DND-41 (cell line): ENCODE measurements around the gene KLHL1.

Experiments
- ATAC-seq: fragments of 200-7000 bp; cut with Tn5 transposase; 3 replicates; pipeline ENCODE4 v1.9.1; 2021; ENCODE audit warnings: low read depth; ENCODE audit not compliant: insufficient read depth
- DNase-seq: peaks from one replicate; pipeline ENCODE4 v3.0.0-alpha.2; 2020
- H2AFZ ChIP-seq: 2 replicates; pipeline ENCODE4 v1.6.0; 2012; ENCODE audit warnings: low read depth, low read length
- H3K27ac ChIP-seq: 2 replicates; pipeline ENCODE4 v1.5.1; 2012; ENCODE audit warnings: low read length, inconsistent platforms
- H3K27me3 ChIP-seq: fragments of 200-600 bp; sonication (generic); 2 replicates; pipeline ENCODE4 v1.6.0; 2012; ENCODE audit warnings: low read length, mild to moderate bottlenecking, inconsistent platforms; ENCODE audit not compliant: insufficient read depth, poor library complexity
- H3K36me3 ChIP-seq: 2 replicates; pipeline ENCODE4 v1.5.1; 2012; ENCODE audit warnings: low read length, inconsistent platforms; ENCODE audit not compliant: insufficient read depth
- H3K4me1 ChIP-seq: 2 replicates; pipeline ENCODE4 v1.5.1; 2012; ENCODE audit warnings: mild to moderate bottlenecking, low read length; ENCODE audit not compliant: insufficient read depth
- H3K4me2 ChIP-seq: 2 replicates; pipeline ENCODE4 v1.6.0; 2012; ENCODE audit warnings: mild to moderate bottlenecking, moderate library complexity, low read length, inconsistent platforms; ENCODE audit not compliant: insufficient read depth
- H3K4me3 ChIP-seq, 2 experiments: fragments of 200-600 bp in 1 of 2; shearing (Covaris generic) in 1 of 2; 2 replicates each; pipeline ENCODE4 v1.5.1; 2012 to 2016; ENCODE audit warnings: inconsistent platforms in 2 of 2, low read length in 2 of 2, mild to moderate bottlenecking in 2 of 2, low read depth in 1 of 2, moderate library complexity in 1 of 2
- H3K79me2 ChIP-seq: 2 replicates; pipeline ENCODE4 v1.6.0; 2012; ENCODE audit warnings: low read length, inconsistent platforms; ENCODE audit not compliant: insufficient read depth
- H3K9ac ChIP-seq: 2 replicates; pipeline ENCODE4 v1.6.0; 2012; ENCODE audit warnings: low read depth, mild to moderate bottlenecking, inconsistent platforms, low read length, moderate library complexity
- H3K9me3 ChIP-seq: 2 replicates; pipeline ENCODE4 v1.5.1; 2012; ENCODE audit warnings: low read length, moderate library complexity, mild to moderate bottlenecking, inconsistent platforms; ENCODE audit not compliant: insufficient read depth, severe bottlenecking
- H4K20me1 ChIP-seq: 2 replicates; pipeline ENCODE4 v1.6.0; 2012; ENCODE audit warnings: low read length; ENCODE audit not compliant: insufficient read depth
- EZH2 ChIP-seq: IDR thresholded peaks from 3 replicates; pipeline ENCODE4 v1.6.1; 2012; ENCODE audit warnings: borderline replicate concordance, low read depth, mild to moderate bottlenecking, moderate library complexity, low read length, inconsistent platforms; ENCODE audit not compliant: severe bottlenecking
- TF ChIP-seq, protein P1 (sequence below): IDR thresholded peaks from 2 replicates; pipeline ENCODE4 v1.5.1; 2012; ENCODE audit warnings: borderline replicate concordance, low read length, moderate library complexity, mild to moderate bottlenecking; ENCODE audit not compliant: poor library complexity, severe bottlenecking; ENCODE audit errors: extremely low read depth

KLHL1 gene

DNA sequence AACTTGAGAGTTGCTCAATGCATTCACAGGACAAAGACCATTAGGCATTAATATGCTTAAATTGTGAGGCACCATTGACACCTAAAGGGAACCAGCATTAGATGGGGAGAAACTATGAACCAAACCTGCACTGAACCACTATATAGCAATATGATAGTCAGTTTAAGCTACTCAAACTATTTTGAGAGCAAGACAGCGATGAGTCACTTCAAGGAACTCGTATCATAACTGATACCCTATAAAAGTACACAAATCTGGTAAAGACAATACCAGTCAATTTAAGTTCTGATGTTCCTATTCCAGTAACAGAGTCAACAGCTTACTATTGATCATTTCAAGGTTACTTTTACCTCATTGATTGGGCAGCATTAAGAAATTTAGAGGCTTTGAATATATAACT lies 151.9 kb downstream of the KLHL1 start:
- Histone ChIP-seq H3K4me2 (no peak overlapping the region), H3K27ac (no peak overlapping the region), H3K36me3 (no peaks in the 10 kb centered on the region), H3K9ac (no peak overlapping the region), H2AFZ (no peak overlapping the region), H3K4me3 (no peak overlapping the region), H3K9me3 (no peaks in the 10 kb centered on the region), H3K79me2 (no peaks in the 10 kb centered on the region), H4K20me1 (no peaks in the 10 kb centered on the region), H3K27me3 (no peaks in the 10 kb centered on the region), H3K4me1 (no peaks in the 10 kb centered on the region)
- DNase-seq: no peak
- ATAC-seq: no peak
- no peak for TF ChIP-seq EZH2
- TF ChIP-seq, protein P1, sequence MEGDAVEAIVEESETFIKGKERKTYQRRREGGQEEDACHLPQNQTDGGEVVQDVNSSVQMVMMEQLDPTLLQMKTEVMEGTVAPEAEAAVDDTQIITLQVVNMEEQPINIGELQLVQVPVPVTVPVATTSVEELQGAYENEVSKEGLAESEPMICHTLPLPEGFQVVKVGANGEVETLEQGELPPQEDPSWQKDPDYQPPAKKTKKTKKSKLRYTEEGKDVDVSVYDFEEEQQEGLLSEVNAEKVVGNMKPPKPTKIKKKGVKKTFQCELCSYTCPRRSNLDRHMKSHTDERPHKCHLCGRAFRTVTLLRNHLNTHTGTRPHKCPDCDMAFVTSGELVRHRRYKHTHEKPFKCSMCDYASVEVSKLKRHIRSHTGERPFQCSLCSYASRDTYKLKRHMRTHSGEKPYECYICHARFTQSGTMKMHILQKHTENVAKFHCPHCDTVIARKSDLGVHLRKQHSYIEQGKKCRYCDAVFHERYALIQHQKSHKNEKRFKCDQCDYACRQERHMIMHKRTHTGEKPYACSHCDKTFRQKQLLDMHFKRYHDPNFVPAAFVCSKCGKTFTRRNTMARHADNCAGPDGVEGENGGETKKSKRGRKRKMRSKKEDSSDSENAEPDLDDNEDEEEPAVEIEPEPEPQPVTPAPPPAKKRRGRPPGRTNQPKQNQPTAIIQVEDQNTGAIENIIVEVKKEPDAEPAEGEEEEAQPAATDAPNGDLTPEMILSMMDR: no peak

DNA sequence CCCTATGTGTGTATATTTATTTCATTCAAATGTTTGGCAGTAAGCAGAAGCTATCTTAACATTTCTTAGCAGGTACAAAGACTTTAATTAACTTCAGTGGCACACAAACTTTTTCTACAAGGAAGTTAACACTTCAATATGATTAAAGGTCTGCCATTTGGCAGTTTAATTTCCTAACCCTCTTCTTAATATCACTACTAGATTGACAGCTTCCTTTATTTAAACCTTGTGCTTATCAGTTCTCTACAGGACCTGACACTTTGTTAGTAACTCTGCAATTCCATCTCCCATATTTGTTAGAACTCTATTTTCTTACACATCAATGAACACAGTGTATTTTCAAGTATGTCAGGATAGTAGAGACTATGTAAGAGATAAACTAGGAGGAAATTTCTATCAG lies 153.0 kb downstream of the KLHL1 start:
- no peaks in the 10 kb centered on the region for H3K79me2 ChIP-seq
- H2AFZ ChIP-seq: no peak overlapping the region
- H3K9me3 ChIP-seq: no peaks in the 10 kb centered on the region

DNA sequence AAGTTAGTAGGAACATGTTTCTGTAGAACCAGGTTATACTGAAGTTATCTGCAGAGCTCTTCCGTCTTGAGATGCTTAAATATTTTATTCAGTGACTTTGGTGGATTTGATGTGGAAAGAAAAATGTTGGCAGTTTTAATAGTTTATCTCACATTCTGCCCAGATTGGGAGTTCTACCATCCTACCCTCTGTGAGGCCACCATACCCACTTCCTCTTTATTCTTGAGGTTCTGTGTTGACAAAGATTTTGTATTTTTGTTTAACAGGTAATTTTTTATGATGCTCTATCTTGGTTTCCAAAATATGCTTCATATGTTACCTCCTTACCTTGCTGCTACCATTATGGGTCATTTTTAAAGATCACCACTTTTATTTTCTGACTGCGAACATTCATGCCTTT lies 156.8 kb downstream of the KLHL1 start:
- Histone ChIP-seq H3K36me3 (no peaks in the 10 kb centered on the region), H3K4me1 (no peaks in the 10 kb centered on the region), H3K4me3 (no peak overlapping the region), H4K20me1 (no peaks in the 10 kb centered on the region), H3K9me3 (no peaks in the 10 kb centered on the region), H3K27me3 (no peaks in the 10 kb centered on the region), H3K4me2 (no peak overlapping the region), H3K9ac (no peak overlapping the region), H3K79me2 (no peaks in the 10 kb centered on the region), H2AFZ (no peak overlapping the region), H3K27ac (no peak overlapping the region)
- ATAC-seq: no peak
- no peak for DNase-seq
- TF ChIP-seq, protein P1: no peak
- no peak for TF ChIP-seq EZH2

More for the DNA sequence above, 153.0 kb downstream of the KLHL1 start:
- H3K9ac ChIP-seq: no peak overlapping the region
- no peak overlapping the region for H3K4me3 ChIP-seq
- H3K4me2 ChIP-seq: no peak overlapping the region
- H3K27me3 ChIP-seq: no peaks in the 10 kb centered on the region
- no peaks in the 10 kb centered on the region for H4K20me1 ChIP-seq
- DNase-seq (no peak), ATAC-seq (no peak)
- no peak for TF ChIP-seq EZH2
- TF ChIP-seq, protein P1: no peak
- no peak overlapping the region for H3K27ac ChIP-seq
- no peaks in the 10 kb centered on the region for H3K36me3 ChIP-seq
- H3K4me1 ChIP-seq: no peaks in the 10 kb centered on the region

DNA sequence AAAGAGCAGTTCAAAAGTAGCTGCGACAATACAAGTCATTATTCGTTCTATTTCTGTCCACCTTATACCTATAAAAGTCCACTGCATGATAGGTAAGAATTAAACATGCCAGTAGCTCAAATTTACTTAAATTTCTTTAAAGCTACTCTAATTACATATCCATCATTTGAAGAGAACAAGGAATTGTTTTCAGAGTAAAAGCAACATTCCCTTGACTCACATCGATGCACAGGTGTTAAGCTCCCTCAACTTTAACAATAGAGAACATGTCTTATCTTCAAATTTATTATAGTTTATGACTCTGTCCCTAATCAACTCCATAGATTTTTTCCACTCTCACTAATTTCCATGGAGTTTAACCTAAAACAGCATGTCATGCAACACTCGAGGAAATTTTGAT lies 158.1 kb downstream of the KLHL1 start:
- Histone ChIP-seq H3K4me1 (no peaks in the 10 kb centered on the region), H3K4me3 (no peak overlapping the region), H3K27me3 (no peaks in the 10 kb centered on the region), H3K27ac (no peak overlapping the region), H3K36me3 (no peaks in the 10 kb centered on the region), H3K79me2 (no peaks in the 10 kb centered on the region), H3K9ac (no peak overlapping the region), H4K20me1 (no peaks in the 10 kb centered on the region), H3K9me3 (no peaks in the 10 kb centered on the region), H2AFZ (no peak overlapping the region), H3K4me2 (no peak overlapping the region)
- ATAC-seq (no peak), DNase-seq (no peak)
- TF ChIP-seq, protein P1: no peak
- TF ChIP-seq EZH2: no peak
